HepG2 (cell line): Measurements from ENCODE around the gene DRC7. TPM values are rescaled to one million over a fixed set of nuclear protein-coding genes. Genes with fewer than 3 reads are reported as not detected.

Experiments
- ATF3 ChIP-seq: sonication (generic); formaldehyde crosslinking; IDR thresholded peaks from 2 replicates; pipeline ENCODE4 v1.4.0; 2020; ENCODE audit warnings: missing genetic modification reagents
- CSRNP2 ChIP-seq: sonication (generic); formaldehyde crosslinking; conservative IDR thresholded peaks from 2 replicates; pipeline ENCODE4 v1.8.0; 2022; ENCODE audit warnings: low read depth, missing genetic modification reagents
- FOXK2 ChIP-seq: fragments of 450-650 bp; IDR thresholded peaks from 2 replicates; pipeline ENCODE4 v1.6.1; 2016
- HOXA7 ChIP-seq: sonication (generic); formaldehyde crosslinking; IDR thresholded peaks from 2 replicates; pipeline ENCODE4 v1.8.1; 2022; ENCODE audit warnings: mild to moderate bottlenecking, missing genetic modification reagents, moderate library complexity
- IRX3 ChIP-seq: sonication (generic); formaldehyde crosslinking; IDR thresholded peaks from 2 replicates; pipeline ENCODE4 v1.8.1; 2023; ENCODE audit warnings: mild to moderate bottlenecking, low read depth, missing genetic modification reagents, borderline replicate concordance
- MTF1 ChIP-seq: sonication (generic); formaldehyde crosslinking; IDR thresholded peaks from 2 replicates; pipeline ENCODE4 v1.5.0; 2020; ENCODE audit warnings: missing genetic modification reagents
- MXD4 ChIP-seq: IDR thresholded peaks from 2 replicates; pipeline ENCODE4 v1.6.1; 2016; ENCODE audit warnings: mild to moderate bottlenecking, missing biosample characterization, missing genetic modification reagents
- NFATC3 ChIP-seq: sonication (generic); formaldehyde crosslinking; IDR thresholded peaks from 2 replicates; pipeline ENCODE4 v1.5.1; 2020; ENCODE audit warnings: mild to moderate bottlenecking, missing genetic modification reagents
- PTBP1 ChIP-seq: fragments of 200-400 bp; formaldehyde crosslinking; IDR thresholded peaks from 2 replicates; pipeline ENCODE4 v1.6.1; 2018; ENCODE audit warnings: low read length, low read depth; ENCODE audit not compliant: poor library complexity, severe bottlenecking
- SOX6 ChIP-seq, 2 experiments: fragments of 450-650 bp in 1 of 2; sonication (generic) in 1 of 2; formaldehyde crosslinking in 1 of 2; IDR thresholded peaks; 2 replicates each; pipeline versions ENCODE4 v1.4.0 to v1.6.1; 2017 to 2020; ENCODE audit warnings: antibody characterized with exemption in 1 of 2, mild to moderate bottlenecking in 1 of 2, missing genetic modification reagents in 1 of 2
- SP1 ChIP-seq, 2 experiments: fragments of 450-650 bp in 1 of 2; sonication (generic) in 1 of 2; formaldehyde crosslinking in 1 of 2; IDR thresholded peaks; 2 replicates each; pipeline versions ENCODE4 v1.4.0 to v1.6.1; 2016 to 2020; ENCODE audit warnings: missing genetic modification reagents in 1 of 2
- ZBTB44 ChIP-seq: sonication (generic); formaldehyde crosslinking; IDR thresholded peaks from 2 replicates; pipeline ENCODE4 v1.4.0; 2020; ENCODE audit warnings: missing genetic modification reagents
- ZNF18 ChIP-seq: sonication (generic); formaldehyde crosslinking; IDR thresholded peaks from 2 replicates; pipeline ENCODE4 v1.8.0; 2022; ENCODE audit warnings: mild to moderate bottlenecking, missing genetic modification reagents; ENCODE audit not compliant: insufficient replicate concordance
- ZNF224 ChIP-seq: sonication (generic); formaldehyde crosslinking; IDR thresholded peaks from 2 replicates; pipeline ENCODE4 v1.5.0; 2020; ENCODE audit warnings: mild to moderate bottlenecking, missing genetic modification reagents
- ZNF281 ChIP-seq: sonication (generic); formaldehyde crosslinking; IDR thresholded peaks from 2 replicates; pipeline ENCODE4 v1.4.0; 2020; ENCODE audit warnings: missing genetic modification reagents, borderline replicate concordance
- ZNF343 ChIP-seq: sonication (generic); formaldehyde crosslinking; IDR thresholded peaks from 2 replicates; pipeline ENCODE4 v1.4.0; 2020; ENCODE audit warnings: mild to moderate bottlenecking, missing genetic modification reagents
- ZNF503 ChIP-seq: sonication (generic); formaldehyde crosslinking; IDR thresholded peaks from 2 replicates; pipeline ENCODE4 v1.4.0; 2020; ENCODE audit warnings: missing genetic modification reagents
- ZNF558 ChIP-seq: sonication (generic); formaldehyde crosslinking; IDR thresholded peaks from 2 replicates; pipeline ENCODE4 v1.9.0; 2022; ENCODE audit warnings: mild to moderate bottlenecking, missing genetic modification reagents, borderline replicate concordance
- polyA plus RNA-seq, 8 experiments: library from polyadenylated mRNA; depleted of rRNA in 3 of 8; stranded (reverse) in 7 of 8; unstranded in 1 of 8; fragments of >200 nt; fragmentation: Illumina TruSeq in 4 of 8; extraction: Trizol in 4 of 8; gene quantifications; 2 replicates each; pipeline versions ENCODE4 v1.2.1 to v1.2.3, GENCODE V29; 2011 to 2016; ENCODE audit warnings: low read depth in 4 of 8, missing spikeins in 1 of 8, mixed read lengths in 1 of 8; ENCODE audit not compliant: insufficient read depth in 1 of 8
- total RNA-seq, 5 experiments: library from RNA; depleted of rRNA; stranded (reverse); fragments of >200 nt; fragmentation: Illumina TruSeq; extraction: Trizol; gene quantifications; 2 replicates each; pipeline ENCODE4 v1.2.3, GENCODE V29; 2016; ENCODE audit warnings: low read depth in 1 of 5

DRC7 gene
- total and polyA plus RNA-seq, 2 of the 13 experiments (the other 11 are each of a cell fraction or from before 2014, with no cell fraction given): 2.7 to 3.4 TPM

GRCh38 chr16:57667526-57668262 lies 26.9 kb upstream of the DRC7 start (continued):
- TF ChIP-seq ZNF18 (CRISPR knock-in tag) (no peak), ZNF558 (CRISPR knock-in tag) (no peak), ZNF281 (CRISPR knock-in tag) (peak; percentile 61; the same call in 1 of the 2 replicates), SP1 (IDR thresholded peaks at IDR 0.05) (no peak), SP1 (CRISPR knock-in tag; IDR thresholded peaks at IDR 0.05) (0 out of 2 replicates have a peak, but pooled peaks have one; percentile 24), FOXK2 (no peak), PTBP1 (no peak), MTF1 (CRISPR knock-in tag) (no peak), NFATC3 (CRISPR knock-in tag) (no peak), IRX3 (CRISPR knock-in tag) (no peak), ZNF503 (CRISPR knock-in tag) (no peak; the same call in 1 of the 2 replicates), ZBTB44 (CRISPR knock-in tag) (no peak), HOXA7 (CRISPR knock-in tag) (no peak), CSRNP2 (no peak), ATF3 (peak; percentile 97), SOX6 (IDR thresholded peaks at IDR 0.05) (no peak), SOX6 (CRISPR knock-in tag; IDR thresholded peaks at IDR 0.05) (peak; percentile 91), ZNF343 (CRISPR knock-in tag) (peak; percentile 86; the same call in 1 of the 2 replicates), MXD4 (CRISPR knock-in tag) (peak; percentile 48; the same call in 1 of the 2 replicates), ZNF224 (CRISPR knock-in tag) (peak; percentile 50; the same call in 1 of the 2 replicates)
